IMR-90 (cell line): ENCODE data around the gene SPEG.

Experiments used
- CTCF ChIP-seq: conservative IDR thresholded peaks from 2 replicates; pipeline ENCODE4 v1.5.1; 2012; ENCODE audit warnings: mild to moderate bottlenecking, low read depth, low read length, improper control_type of control experiment
- POLR2A ChIP-seq: IDR thresholded peaks from 2 replicates; pipeline ENCODE4 v1.6.1; 2012; ENCODE audit warnings: mild to moderate bottlenecking, low read depth, low read length

GRCh38 chr2:219500135-219500534, 65.5 kb downstream of the SPEG start:
- TF ChIP-seq POLR2A (no peak), CTCF (peak; percentile 44)
